CD14-positive monocyte (primary cell): ENCODE measurements around the gene EYS. TPM values are rescaled to one million over a fixed set of nuclear protein-coding genes. Genes with fewer than 3 reads are reported as not detected.

Source experiments
- DNase-seq, 3 donors: peaks; one replicate each; pipeline ENCODE4 v3.0.0-alpha.2; 2011 to 2022
- H2AFZ ChIP-seq: 2 replicates; pipeline ENCODE4 v1.6.0; 2012; ENCODE audit warnings: mild to moderate bottlenecking, low read depth, low read length, inconsistent platforms; ENCODE audit not compliant: insufficient read depth, poor library complexity, severe bottlenecking
- H3K27ac ChIP-seq, 2 donors: 1 replicate in 1 of 2; 2 replicates in 1 of 2; pipeline ENCODE4 v1.5.1; 2012 to 2013; ENCODE audit warnings: low read length in 2 of 2, control low read depth in 1 of 2, inconsistent platforms in 1 of 2, low read depth in 1 of 2, mild to moderate bottlenecking in 1 of 2
- H3K27me3 ChIP-seq, 2 donors: one replicate each; pipeline versions ENCODE4 v1.6.0 to v1.6.1; 2011 to 2013; ENCODE audit warnings: low read length in 2 of 2; ENCODE audit not compliant: control insufficient read depth in 2 of 2, insufficient read depth in 2 of 2
- H3K36me3 ChIP-seq, 2 donors: replicated peaks in 1 of 2; 1 replicate in 1 of 2; 2 replicates in 1 of 2; pipeline versions ENCODE4 v1.5.1 to v1.6.1; 2012 to 2013; ENCODE audit warnings: low read length in 2 of 2, control low read depth in 1 of 2, inconsistent platforms in 1 of 2, mild to moderate bottlenecking in 1 of 2; ENCODE audit not compliant: insufficient read depth in 2 of 2, control insufficient read depth in 1 of 2
- H3K4me1 ChIP-seq, 2 donors: 1 replicate in 1 of 2; 2 replicates in 1 of 2; pipeline versions ENCODE4 v1.5.1 to v1.6.1; 2012 to 2013; ENCODE audit warnings: low read length in 2 of 2, control low read depth in 1 of 2, inconsistent platforms in 1 of 2, mild to moderate bottlenecking in 1 of 2, moderate library complexity in 1 of 2; ENCODE audit not compliant: insufficient read depth in 2 of 2, control insufficient read depth in 1 of 2
- H3K4me2 ChIP-seq: replicated peaks from 2 replicates; pipeline ENCODE3; 2012; ENCODE audit warnings: low read length, moderate library complexity, mild to moderate bottlenecking; ENCODE audit not compliant: poor library complexity, severe bottlenecking; ENCODE audit errors: extremely low read depth
- H3K4me3 ChIP-seq, 3 experiments: fragments of 200-600 bp in 1 of 3; sonication (generic) in 1 of 3; replicated peaks in 1 of 3; 1 replicate in 2 of 3; 2 replicates in 1 of 3; pipeline ENCODE4 v1.5.1; 2011 to 2013; ENCODE audit warnings: low read length in 3 of 3, mild to moderate bottlenecking in 3 of 3, control low read depth in 2 of 3, low read depth in 2 of 3, inconsistent platforms in 1 of 3, moderate library complexity in 1 of 3
- H3K79me2 ChIP-seq: 2 replicates; pipeline ENCODE4 v1.6.0; 2012; ENCODE audit warnings: mild to moderate bottlenecking, control low read depth, inconsistent platforms, low read length, moderate library complexity; ENCODE audit not compliant: insufficient read depth
- H3K9ac ChIP-seq: 2 replicates; pipeline ENCODE4 v1.6.0; 2017; ENCODE audit warnings: low read length, mild to moderate bottlenecking; ENCODE audit not compliant: insufficient read depth, poor library complexity, severe bottlenecking
- H3K9me3 ChIP-seq, 2 donors: replicated peaks in 1 of 2; 1 replicate in 1 of 2; 2 replicates in 1 of 2; pipeline versions ENCODE4 v1.5.1 to v1.6.1; 2012 to 2013; ENCODE audit warnings: low read length in 2 of 2, control low read depth in 1 of 2; ENCODE audit not compliant: control insufficient read depth in 1 of 2, insufficient read depth in 1 of 2
- H4K20me1 ChIP-seq: 2 replicates; pipeline ENCODE4 v1.6.0; 2012; ENCODE audit warnings: mild to moderate bottlenecking, low read length, control low read depth, moderate library complexity; ENCODE audit not compliant: insufficient read depth
- H3K27ac Mint-ChIP-seq, 7 donors: one replicate each; pipeline ENCODE4 v1.8.0; 2020; ENCODE audit warnings: mild to moderate bottlenecking in 7 of 7, mixed read lengths in 7 of 7, moderate library complexity in 6 of 7, inconsistent platforms in 2 of 7
- H3K27me3 Mint-ChIP-seq, 3 donors: one replicate each; pipeline ENCODE4 v1.8.0; 2021 to 2022; ENCODE audit warnings: low read depth in 3 of 3, mild to moderate bottlenecking in 3 of 3, mixed read lengths in 3 of 3, moderate library complexity in 3 of 3, inconsistent platforms in 1 of 3
- H3K36me3 Mint-ChIP-seq, 2 donors: one replicate each; pipeline ENCODE4 v1.8.0; 2020; ENCODE audit warnings: mixed read lengths in 2 of 2, inconsistent platforms in 1 of 2, mild to moderate bottlenecking in 1 of 2
- H3K4me1 Mint-ChIP-seq: one replicate; pipeline ENCODE4 v1.8.0; 2020; ENCODE audit warnings: mild to moderate bottlenecking, mixed read lengths
- H3K4me3 Mint-ChIP-seq, 2 donors: one replicate each; pipeline ENCODE4 v1.8.0; 2020; ENCODE audit warnings: mild to moderate bottlenecking in 2 of 2, mixed read lengths in 2 of 2, moderate library complexity in 1 of 2
- H3K9me3 Mint-ChIP-seq, 7 donors: one replicate each; pipeline ENCODE4 v1.8.0; 2020 to 2022; ENCODE audit warnings: mixed read lengths in 7 of 7, mild to moderate bottlenecking in 6 of 7, moderate library complexity in 6 of 7, inconsistent platforms in 2 of 7
- WGBS: methylation state at CpG from one replicate; pipeline ENCODE4 v1.1.5; 2013; ENCODE audit warnings: missing lambda C conversion rate; ENCODE audit not compliant: insufficient coverage; 5-methylcytosine and 5-hydroxymethylcytosine counted together
- intact Hi-C, 2 donors: fragments of 100-400 bp; cut with micrococcal nuclease; formaldehyde crosslinking; loops; one replicate each; pipeline versions ENCODE4 v1.15.0 to v1.15.1; 2023
- polyA plus RNA-seq, 3 donors: library from polyadenylated mRNA; depleted of rRNA in 1 of 3; unstranded in 2 of 3; stranded (reverse) in 1 of 3; fragments of 300-500 nt in 2 of 3; fragments of >200 nt in 1 of 3; fragmentation: Illumina TruSeq in 2 of 3; gene quantifications; 1 replicate in 2 of 3; 2 replicates in 1 of 3; pipeline ENCODE4 v1.2.3, GENCODE V29; 2012 to 2021
- TF ChIP-seq, protein P1 (sequence below): fragments of 200-600 bp; IDR thresholded peaks from one replicate; pipeline ENCODE4 v1.8.0; 2022; ENCODE audit warnings: antibody characterized with exemption, mild to moderate bottlenecking

Gene EYS
- polyA plus RNA-seq, 3 donors = 0.01 to 0.03 TPM; not detected in 1

DNA sequence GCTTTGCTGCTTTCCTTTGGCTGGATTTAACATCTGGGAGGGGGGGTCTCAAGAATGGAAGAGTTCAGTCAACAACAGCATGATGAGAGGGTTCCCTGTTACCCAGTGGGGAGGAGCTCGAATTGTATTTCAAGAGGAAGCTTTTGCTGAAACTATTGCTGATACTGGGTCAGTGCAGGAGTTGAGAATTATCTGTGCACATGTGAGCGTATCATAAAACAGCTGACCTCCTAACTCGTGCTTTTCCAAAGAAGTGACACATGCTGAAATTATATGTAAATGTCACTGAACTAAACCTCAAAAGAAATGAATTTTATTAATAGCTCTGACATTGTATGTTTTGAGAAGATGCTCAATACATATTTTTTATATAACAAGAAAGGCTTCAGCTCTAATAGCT lies 1975.1 kb downstream of the EYS start:
- no peaks in the 10 kb centered on the region for H3K36me3 Mint-ChIP-seq
- Histone ChIP-seq H3K36me3 (no peaks in the 10 kb centered on the region), H2AFZ (no peak overlapping the region), H4K20me1 (no peaks in the 10 kb centered on the region), H3K27ac (no peak overlapping the region), H3K79me2 (no peaks in the 10 kb centered on the region), H3K9ac (no peak overlapping the region), H3K4me2 (no peak overlapping the region), H3K9me3 (no peaks in the 10 kb centered on the region), H3K27me3 (no peaks in the 10 kb centered on the region), H3K4me3 (no peak overlapping the region), H3K4me1 (no peaks in the 10 kb centered on the region)
- H3K27me3 Mint-ChIP-seq = peaks cover 0 to 2% (median 0%) of the 10 kb centered on the region in 3 donors
- DNase-seq = no peak
- intact Hi-C loops = no loop called here
- no peak overlapping the region for H3K4me3 Mint-ChIP-seq
- no peak overlapping the region for H3K27ac Mint-ChIP-seq
- 100% methylated on average over 2 of the region's 3 CpGs for WGBS
- TF ChIP-seq, protein P1, sequence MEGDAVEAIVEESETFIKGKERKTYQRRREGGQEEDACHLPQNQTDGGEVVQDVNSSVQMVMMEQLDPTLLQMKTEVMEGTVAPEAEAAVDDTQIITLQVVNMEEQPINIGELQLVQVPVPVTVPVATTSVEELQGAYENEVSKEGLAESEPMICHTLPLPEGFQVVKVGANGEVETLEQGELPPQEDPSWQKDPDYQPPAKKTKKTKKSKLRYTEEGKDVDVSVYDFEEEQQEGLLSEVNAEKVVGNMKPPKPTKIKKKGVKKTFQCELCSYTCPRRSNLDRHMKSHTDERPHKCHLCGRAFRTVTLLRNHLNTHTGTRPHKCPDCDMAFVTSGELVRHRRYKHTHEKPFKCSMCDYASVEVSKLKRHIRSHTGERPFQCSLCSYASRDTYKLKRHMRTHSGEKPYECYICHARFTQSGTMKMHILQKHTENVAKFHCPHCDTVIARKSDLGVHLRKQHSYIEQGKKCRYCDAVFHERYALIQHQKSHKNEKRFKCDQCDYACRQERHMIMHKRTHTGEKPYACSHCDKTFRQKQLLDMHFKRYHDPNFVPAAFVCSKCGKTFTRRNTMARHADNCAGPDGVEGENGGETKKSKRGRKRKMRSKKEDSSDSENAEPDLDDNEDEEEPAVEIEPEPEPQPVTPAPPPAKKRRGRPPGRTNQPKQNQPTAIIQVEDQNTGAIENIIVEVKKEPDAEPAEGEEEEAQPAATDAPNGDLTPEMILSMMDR = no peak
- H3K9me3 Mint-ChIP-seq = peaks cover 0 to 7% (median 4%) of the 10 kb centered on the region in 7 donors
- H3K4me1 Mint-ChIP-seq = no peaks in the 10 kb centered on the region

- Mint-ChIP-seq H3K36me3 (no peaks in the 10 kb centered on the region), H3K4me1 (no peaks in the 10 kb centered on the region), H3K4me3 (no peak overlapping the region), H3K27ac (no peak overlapping the region), H3K27me3 (peaks cover 0 to 2% (median 0%) of the 10 kb centered on the region in 3 donors), H3K9me3 (peaks cover 0 to 6% (median 1%) of the 10 kb centered on the region in 7 donors)
- no peak for DNase-seq
- H3K4me3 ChIP-seq = no peak overlapping the region
- H3K27ac ChIP-seq = no peak overlapping the region
- no peak overlapping the region for H3K9ac ChIP-seq
- H3K9me3 ChIP-seq = no peaks in the 10 kb centered on the region
- no peak overlapping the region for H2AFZ ChIP-seq
- no peak overlapping the region for H3K4me2 ChIP-seq
- no peaks in the 10 kb centered on the region for H3K36me3 ChIP-seq
- no peaks in the 10 kb centered on the region for H3K79me2 ChIP-seq
- no peaks in the 10 kb centered on the region for H4K20me1 ChIP-seq
- intact Hi-C loops = no loop called here
- TF ChIP-seq, protein P1 = no peak
- H3K4me1 ChIP-seq = no peaks in the 10 kb centered on the region
- H3K27me3 ChIP-seq = no peaks in the 10 kb centered on the region
Measured at GRCh38 chr6:63730311-63730710, 1976.7 kb downstream of the EYS start.
